NCI-H146 treated with DMSO at 0.1 percent for 48 hours (cell line): ENCODE data around the gene ADAMTS7.
"Not testable (repeated sequence)": the region's sequence is repeated elsewhere in the genome, so short reads cannot be mapped to it uniquely, and the experiment has no call there.

Source experiments
- DNase-seq: peaks from one replicate; lab custom pipeline; 2025; ENCODE audit not compliant: unreplicated experiment; lab: John Stamatoyannopoulos, UW

Gene ADAMTS7

GRCh38 chr15:78753751-78754535, 57.3 kb downstream of the ADAMTS7 start:
- DNase-seq = not testable (repeated sequence)

GRCh38 chr15:78753359-78753659, 58.0 kb downstream of the ADAMTS7 start:
- DNase-seq = not testable (repeated sequence)

GRCh38 chr15:78752492-78753358, 58.5 kb downstream of the ADAMTS7 start:
- no peak for DNase-seq

DNA sequence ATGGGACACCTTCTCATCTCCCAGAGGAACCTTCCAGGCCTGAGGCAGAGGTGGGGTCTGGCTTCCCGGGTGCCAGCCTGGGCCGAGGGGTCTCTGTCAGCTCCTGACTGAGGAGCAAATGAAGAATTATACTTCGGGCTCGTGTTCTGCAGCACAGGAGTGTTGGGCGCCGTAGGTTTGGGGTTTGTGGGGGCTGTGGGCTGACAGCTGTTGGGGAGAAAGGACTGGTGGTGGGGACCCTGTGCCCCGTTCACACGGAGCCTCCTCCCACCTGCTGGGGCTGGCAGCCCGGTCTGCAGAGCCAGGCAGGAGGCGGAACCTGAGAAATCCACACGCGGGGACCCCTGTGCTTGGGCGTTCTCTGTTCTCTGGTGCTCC, 59.7 kb downstream of the ADAMTS7 start:
- no peak for DNase-seq

- DNase-seq = peak; percentile 39
These were observed 60.2 kb downstream of the ADAMTS7 start for GRCh38 chr15:78750974-78751601.

- no peak for DNase-seq
These were observed 60.7 kb downstream of the ADAMTS7 start for GRCh38 chr15:78750566-78750965.

- DNase-seq = no peak
These were observed 61.4 kb downstream of the ADAMTS7 start for GRCh38 chr15:78749831-78750230.

DNA sequence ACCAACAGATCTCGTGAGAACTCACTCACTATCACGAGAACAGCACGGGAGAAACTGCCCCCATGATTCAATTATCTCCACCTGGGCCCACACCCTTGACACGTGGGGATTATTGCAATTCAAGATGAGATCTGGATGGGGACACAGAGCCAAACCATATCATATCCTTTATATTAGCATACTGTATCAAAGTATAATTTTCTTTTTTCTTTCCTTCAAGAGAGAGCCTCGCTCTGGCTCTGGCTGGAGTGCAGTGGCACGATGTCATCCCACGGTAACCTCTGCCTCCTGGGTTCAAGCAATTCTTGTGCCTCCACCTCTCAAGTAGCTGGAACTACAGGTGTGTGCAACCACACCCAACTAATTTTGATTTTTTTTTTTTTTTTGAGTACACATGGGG, 63.4 kb downstream of the ADAMTS7 start:
- DNase-seq = not testable (repeated sequence)

GRCh38 chr15:78741674-78742073, 69.6 kb downstream of the ADAMTS7 start:
- not testable (repeated sequence) for DNase-seq

- DNase-seq = no peak
These were observed 70.4 kb downstream of the ADAMTS7 start for GRCh38 chr15:78740904-78741274.

- peak; percentile 3 for DNase-seq
These were observed 71.0 kb downstream of the ADAMTS7 start for GRCh38 chr15:78739996-78740903.

DNA sequence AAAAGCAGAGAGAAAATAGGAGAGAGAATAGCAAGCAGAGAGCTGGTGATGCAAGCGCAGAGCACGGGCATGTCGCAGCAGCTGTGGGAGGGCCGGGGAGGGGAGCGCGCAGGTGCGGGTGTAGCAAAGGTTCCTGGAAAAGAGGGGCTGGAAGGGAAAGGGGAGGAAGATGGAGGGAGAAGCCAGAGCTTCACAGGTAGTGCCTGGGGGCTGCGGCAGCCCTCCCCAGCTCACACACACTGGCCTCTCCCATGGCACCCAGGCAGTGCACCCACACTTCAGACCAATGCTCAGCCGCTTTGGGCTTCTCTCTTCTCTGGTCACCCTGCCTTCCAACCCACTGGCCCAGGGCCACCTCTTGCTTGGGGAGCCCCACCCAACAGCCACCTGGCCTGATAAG, 72.1 kb downstream of the ADAMTS7 start:
- DNase-seq = no peak

DNA sequence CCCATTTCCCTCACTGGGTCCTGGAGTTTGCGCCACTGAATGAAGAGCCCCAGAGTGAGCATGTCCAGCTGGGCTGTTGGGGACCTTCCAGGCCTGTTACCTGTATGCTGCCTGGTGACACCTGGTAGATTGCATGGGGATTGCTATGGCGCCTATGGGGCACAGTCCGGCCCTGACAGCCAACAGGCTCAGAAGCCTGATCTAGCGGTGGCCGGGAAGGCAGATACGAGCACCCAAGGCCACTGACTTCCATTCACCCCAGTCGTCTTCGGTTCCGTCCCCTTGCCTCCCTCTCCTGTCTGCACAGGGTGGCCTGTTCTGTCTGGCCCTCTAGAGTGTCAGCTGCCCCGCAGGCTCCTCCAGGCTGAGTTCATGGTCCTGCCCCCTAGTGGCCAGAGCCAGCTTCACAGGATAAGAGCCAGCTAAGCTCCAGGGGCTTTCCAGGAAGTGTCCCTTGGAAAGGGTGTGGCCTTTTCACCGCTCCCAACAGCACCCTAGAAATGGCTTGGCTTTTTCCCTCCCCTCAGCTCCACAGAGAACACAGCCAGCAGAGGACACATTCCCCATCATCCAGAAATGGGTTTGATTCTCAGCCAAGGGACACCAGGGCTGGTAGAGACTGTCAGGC, 73.2 kb downstream of the ADAMTS7 start:
- not testable (repeated sequence) for DNase-seq

DNA sequence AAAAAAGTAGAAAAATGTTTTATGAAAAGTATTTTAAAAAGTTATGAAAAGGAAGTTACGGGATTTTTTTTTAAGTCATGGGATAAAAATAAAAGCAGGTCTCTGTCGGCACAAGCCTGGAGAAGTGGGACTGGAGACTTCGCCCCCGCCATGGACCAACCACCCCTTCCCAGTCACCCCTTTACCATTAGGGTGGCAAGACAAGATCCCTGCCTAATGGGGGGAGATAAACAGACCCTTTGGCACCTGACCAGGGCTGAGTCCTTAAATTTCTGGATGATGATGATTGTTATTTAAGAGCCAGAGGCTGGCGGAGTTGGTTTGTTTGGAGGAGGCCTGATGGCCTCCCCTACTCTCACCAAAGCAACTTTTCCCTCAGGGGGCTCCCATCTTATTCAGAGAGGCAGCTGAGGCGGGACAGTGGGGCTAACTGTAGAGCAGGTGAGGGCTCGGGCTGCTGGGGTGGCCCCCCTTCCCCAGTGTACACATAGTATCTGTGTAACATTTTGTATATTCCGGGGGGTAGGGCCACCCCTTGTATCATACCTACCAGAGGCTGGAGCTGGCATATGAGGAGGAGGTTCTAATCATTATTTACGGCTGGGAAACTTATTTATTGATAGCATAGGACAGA, 74.0 kb downstream of the ADAMTS7 start:
- DNase-seq = no peak

GRCh38 chr15:78736286-78736685, 75.0 kb downstream of the ADAMTS7 start:
- not testable (repeated sequence) for DNase-seq

- no peak for DNase-seq
These were observed 76.7 kb downstream of the ADAMTS7 start for GRCh38 chr15:78734451-78735064.

- no peak for DNase-seq
These were observed 78.6 kb downstream of the ADAMTS7 start for GRCh38 chr15:78732634-78733033.

DNA sequence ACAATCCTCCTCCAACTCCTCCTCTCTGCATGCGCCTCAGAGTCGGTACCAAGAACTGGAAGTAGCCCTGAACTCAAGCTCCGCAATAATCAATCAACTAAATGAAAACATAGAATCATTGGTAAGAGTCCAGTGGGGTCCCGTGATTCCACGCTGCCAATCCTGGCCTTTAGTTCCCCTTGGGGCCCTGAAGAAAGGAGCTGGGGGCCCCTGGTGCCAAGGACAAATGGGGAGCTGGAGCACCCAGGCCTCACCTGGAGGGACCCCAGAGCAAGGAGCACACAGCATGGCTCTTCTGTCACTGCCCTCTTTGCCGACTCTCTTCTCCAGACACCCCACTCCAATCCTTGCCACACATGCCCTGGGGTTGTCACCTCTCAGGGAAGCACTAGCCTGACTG, 80.3 kb downstream of the ADAMTS7 start:
- DNase-seq = no peak

DNA sequence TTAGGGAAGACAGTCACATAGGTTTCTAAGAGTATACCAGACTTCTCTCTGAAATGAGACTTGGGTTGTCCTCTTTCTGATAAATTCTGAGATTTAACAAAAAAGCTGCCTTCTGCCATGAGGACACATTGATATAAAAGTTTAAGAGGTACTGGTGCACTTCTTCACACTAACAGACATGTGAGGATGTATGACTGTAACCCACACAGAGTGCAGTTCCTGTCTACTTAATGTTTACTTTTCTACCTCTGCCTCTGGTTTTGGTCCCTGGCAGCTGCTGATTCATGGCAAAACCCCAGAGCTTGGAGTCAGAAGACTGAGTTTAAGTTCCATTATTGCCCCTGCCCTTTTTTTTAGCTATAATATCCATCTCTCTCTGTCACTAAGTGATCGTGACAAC, 82.8 kb downstream of the ADAMTS7 start:
- DNase-seq = not testable (repeated sequence)
